ENCODE data around the gene SLC25A47. TPM values are rescaled to one million over a fixed set of nuclear protein-coding genes. Genes with fewer than 3 reads are reported as not detected.

Gene SLC25A47
- total and polyA plus RNA-seq, 9 of the 15 experiments (the other 6 are each of a cell fraction or from before 2014, with no cell fraction given), result 0.09 to 0.23 (median 0.22) TPM; not detected in 6

- TF ChIP-seq IRF9 (tag; IDR thresholded peaks at IDR 0.05), result no peak
- TF ChIP-seq MYC (IDR thresholded peaks at IDR 0.05; ENCODE audit: low read depth, low read length), result peak; percentile 49
- no peak; the same call in 1 of the 2 replicates for TF ChIP-seq MYC (CRISPR knock-in tag; IDR thresholded peaks at IDR 0.05; ENCODE audit: borderline replicate concordance, low read depth)
- TF ChIP-seq SP1 (CRISPR knock-in tag; IDR thresholded peaks at IDR 0.05), result peak; percentile 98
- no peak for TF ChIP-seq CCAR2 (IDR thresholded peaks at IDR 0.05; ENCODE audit: low read depth, low read length)
- peak; percentile 100 for TF ChIP-seq RBM25 (IDR thresholded peaks at IDR 0.05; ENCODE audit: low read depth, low read length, severe bottlenecking)
- no peak for TF ChIP-seq ZNF76 (CRISPR knock-in tag; IDR thresholded peaks at IDR 0.05; ENCODE audit: borderline replicate concordance)
- TF ChIP-seq FOXP1 (CRISPR knock-in tag; IDR thresholded peaks at IDR 0.05), result 0 out of 2 replicates have a peak, but pooled peaks have one; percentile 56
- TF ChIP-seq ELF1 (tag; IDR thresholded peaks at IDR 0.05), result peak; percentile 13; the same call in 1 of the 2 replicates
- peak; percentile 56 for TF ChIP-seq KDM5B (IDR thresholded peaks at IDR 0.05; ENCODE audit: insufficient replicate concordance, low read depth, low read length)
- TF ChIP-seq ZNF12 (CRISPR knock-in tag; IDR thresholded peaks at IDR 0.05), result 0 out of 2 replicates have a peak, but pooled peaks have one; percentile 6
- TF ChIP-seq HNRNPL (IDR thresholded peaks at IDR 0.05; ENCODE audit: low read depth, low read length), result 0 out of 2 replicates have a peak, but pooled peaks have one; percentile 41
- peak in 1 of 2 experiments; percentile 17 for TF ChIP-seq E2F6 (IDR thresholded peaks at IDR 0.05; ENCODE audit: borderline replicate concordance in 1 of 2, extremely low read depth in 1 of 2, insufficient read depth in 1 of 2, insufficient read length in 1 of 2, low read depth in 1 of 2, low read length in 1 of 2, poor library complexity in 1 of 2, severe bottlenecking in 1 of 2)
- TF ChIP-seq SOX6 (IDR thresholded peaks at IDR 0.05), result peak; percentile 39; the same call in 1 of the 2 replicates
- TF ChIP-seq PKNOX1 (IDR thresholded peaks at IDR 0.05), result peak; percentile 66
- peak; percentile 89 for TF ChIP-seq EGR1 (conservative IDR thresholded peaks at IDR 0.05)
- peak; percentile 89 for TF ChIP-seq ZNF764 (CRISPR knock-in tag; IDR thresholded peaks at IDR 0.05; ENCODE audit: low read depth)
- no peak for TF ChIP-seq ZNF57 (CRISPR knock-in tag; IDR thresholded peaks at IDR 0.05)
- peak; percentile 63; the same call in 1 of the 2 replicates for TF ChIP-seq ETV1 (tag; conservative IDR thresholded peaks at IDR 0.05; ENCODE audit: low read depth)
- peak; percentile 87 for TF ChIP-seq ZEB2 (IDR thresholded peaks at IDR 0.05)
- peak; percentile 100 for TF ChIP-seq GABPB1 (CRISPR knock-in tag; IDR thresholded peaks at IDR 0.05)
- no peak for TF ChIP-seq PTTG1 (tag; IDR thresholded peaks at IDR 0.05; ENCODE audit: low read depth)
- no peak for TF ChIP-seq PHB2 (IDR thresholded peaks at IDR 0.05; ENCODE audit: low read depth)
- peak; percentile 52; the same call in 1 of the 2 replicates for TF ChIP-seq SPI1 (IDR thresholded peaks at IDR 0.05; ENCODE audit: borderline replicate concordance, low read depth, low read length)
- TF ChIP-seq RCOR1 (IDR thresholded peaks at IDR 0.05; ENCODE audit: borderline replicate concordance in 1 of 2, low read depth in 2 of 2, low read length in 2 of 2), result 0 out of 4 replicates have a peak, but pooled peaks of 1 of the 2 experiments have one; percentile 33
- no peak for TF ChIP-seq SREBF1 (IDR thresholded peaks at IDR 0.05; ENCODE audit: borderline replicate concordance, low read depth, low read length)
Observed at GRCh38 chr14:100375963-100376735, 53.0 kb downstream of the SLC25A47 start, which contains the start of gene WDR25 (continued).

Data from K562 (cell line).